ENCODE data around the gene COQ10A.

- no peak for TF ChIP-seq ZNF616 (CRISPR knock-in tag; IDR thresholded peaks at IDR 0.05; ENCODE audit: low read depth)
- no peak for TF ChIP-seq RAD51 (IDR thresholded peaks at IDR 0.05; ENCODE audit: borderline replicate concordance)
- no peak for TF ChIP-seq ZNF678 (CRISPR knock-in tag; IDR thresholded peaks at IDR 0.05)
- no peak for TF ChIP-seq USF2 (IDR thresholded peaks at IDR 0.05; ENCODE audit: low read depth, low read length)
- TF ChIP-seq USF2 (CRISPR knock-in tag; IDR thresholded peaks at IDR 0.05; ENCODE audit: borderline replicate concordance) = no peak
- TF ChIP-seq ZSCAN30 (CRISPR knock-in tag; IDR thresholded peaks at IDR 0.05) = no peak
- TF ChIP-seq AHDC1 (CRISPR knock-in tag; IDR thresholded peaks at IDR 0.05; ENCODE audit: borderline replicate concordance) = no peak
- TF ChIP-seq CTCF (CRISPR knock-in tag; IDR thresholded peaks at IDR 0.05) = no peak
- no peak for TF ChIP-seq TEF (CRISPR knock-in tag; IDR thresholded peaks at IDR 0.05)
- no peak for TF ChIP-seq KAT7 (CRISPR knock-in tag; IDR thresholded peaks at IDR 0.05; ENCODE audit: borderline replicate concordance)
- TF ChIP-seq ZNF552 (CRISPR knock-in tag; IDR thresholded peaks at IDR 0.05; ENCODE audit: borderline replicate concordance) = no peak
Observed at GRCh38 chr12:56286044-56286830, 19.5 kb downstream of the COQ10A start.

All from HepG2 (cell line).